Ovary (tissue), 3 donors: Measurements from ENCODE around the gene SNX24.

Experiments
- CTCF ChIP-seq, 3 donors: fragments of 450-650 bp in 2 of 3; fragments of 200-600 bp in 1 of 3; IDR thresholded peaks; one replicate each; pipeline versions ENCODE4 v1.5.1 to v1.8.0; 2016 to 2022; ENCODE audit warnings: antibody characterized with exemption in 3 of 3, mild to moderate bottlenecking in 1 of 3
- POLR2A ChIP-seq: fragments of 450-650 bp; IDR thresholded peaks from one replicate; pipeline ENCODE4 v1.6.1; 2017; ENCODE audit warnings: antibody characterized with exemption, mild to moderate bottlenecking, moderate library complexity
- donor health status: DM: no; HTN: no; CAD: no.

GRCh38 chr5:122907276-122907675, 61.9 kb downstream of the SNX24 start:
- no peak for TF ChIP-seq CTCF (IDR thresholded peaks at IDR 0.05)
- TF ChIP-seq POLR2A = no peak
